ENCODE data around the gene PRKRIP1.
"Not testable (repeated sequence)": the region's sequence is repeated elsewhere in the genome, so short reads cannot be mapped to it uniquely, and the experiment has no call there.

The PRKRIP1 gene, protein sequence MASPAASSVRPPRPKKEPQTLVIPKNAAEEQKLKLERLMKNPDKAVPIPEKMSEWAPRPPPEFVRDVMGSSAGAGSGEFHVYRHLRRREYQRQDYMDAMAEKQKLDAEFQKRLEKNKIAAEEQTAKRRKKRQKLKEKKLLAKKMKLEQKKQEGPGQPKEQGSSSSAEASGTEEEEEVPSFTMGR

DNA sequence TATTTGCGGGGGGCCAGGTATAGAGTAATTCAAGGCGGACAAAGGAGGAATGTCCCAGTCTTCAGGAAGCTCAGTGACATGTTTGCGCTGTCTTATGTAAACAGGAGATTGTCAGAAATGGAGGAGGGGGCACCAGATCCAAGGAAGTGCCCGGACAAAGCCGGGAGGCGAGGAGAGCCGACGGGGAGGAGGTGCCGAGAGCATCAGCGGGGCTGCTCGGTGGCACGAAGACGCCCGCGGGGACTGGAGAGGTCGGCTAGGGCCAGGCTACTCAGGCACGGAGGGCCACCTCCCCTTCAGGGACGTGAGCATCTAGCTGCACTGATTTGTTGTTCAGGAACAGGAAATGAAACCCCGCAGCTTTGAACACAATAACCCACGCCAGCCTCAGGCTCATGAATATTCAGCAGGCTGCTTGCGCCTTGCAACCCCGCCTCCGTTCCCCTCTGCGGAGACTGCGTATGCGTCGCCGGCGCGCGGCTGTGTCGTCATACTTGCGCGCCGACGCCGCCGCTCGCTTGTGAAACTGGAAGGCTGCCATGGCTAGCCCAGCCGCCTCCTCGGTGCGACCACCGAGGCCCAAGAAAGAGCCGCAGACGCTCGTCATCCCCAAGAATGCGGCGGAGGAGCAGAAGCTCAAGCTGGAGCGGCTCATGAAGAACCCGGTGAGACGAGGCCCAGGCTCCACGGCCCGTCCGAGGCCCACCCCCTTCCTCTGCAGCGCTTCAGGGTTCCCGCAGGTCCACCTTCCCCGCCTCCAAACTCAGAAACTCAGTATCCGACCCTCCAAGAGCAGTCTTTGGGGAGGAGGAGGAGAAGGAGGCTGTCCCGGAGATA is at the start of gene PRKRIP1:
Gene PRKRIP1 (plus strand): TSS at position 491 of the 837 bp plus-strand sequence. CDS start 49 bp downstream, at position 540.
- DNase-seq (ENCODE audit: low spot score) = peak; percentile 99

DNA sequence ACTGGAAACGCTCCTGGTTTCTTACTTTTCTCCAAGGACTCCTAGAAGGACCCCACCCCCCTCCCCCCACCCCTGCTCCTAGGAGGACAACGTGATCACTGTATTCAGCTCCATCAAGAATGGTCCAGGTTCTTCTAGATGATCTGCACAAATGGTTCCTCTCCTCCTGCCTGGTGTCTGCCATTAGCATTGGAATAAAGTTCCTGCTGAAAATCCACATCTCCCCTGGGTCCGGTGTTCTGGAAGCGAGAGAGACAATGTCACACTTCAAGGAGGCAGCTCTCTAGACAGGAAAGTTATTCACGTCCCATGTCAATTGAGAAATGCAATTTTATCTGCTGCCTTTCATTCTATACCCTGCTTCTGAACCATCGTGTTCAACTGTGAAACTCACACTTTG is 49.2 kb upstream of the PRKRIP1 start:
- not testable (repeated sequence) for DNase-seq (ENCODE audit: low spot score)

DNA sequence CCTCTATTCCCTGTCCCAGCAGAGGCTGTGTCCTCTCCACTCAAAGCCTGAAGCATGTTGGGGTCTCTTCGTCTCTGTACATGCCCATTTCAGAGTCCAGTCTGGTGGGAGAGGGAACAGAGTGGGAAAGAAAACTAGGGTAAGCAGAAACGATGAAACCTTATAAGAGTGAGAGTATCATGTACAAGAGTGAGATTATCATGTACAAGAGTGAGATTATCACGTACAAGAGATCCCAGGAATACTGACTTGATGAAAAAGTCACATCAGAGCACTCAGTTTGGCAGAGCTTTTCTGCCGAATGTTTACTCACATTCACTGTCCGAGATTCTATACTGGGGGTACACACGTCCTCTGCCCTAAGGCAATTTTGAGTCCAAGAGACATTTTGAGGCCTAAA is 39.8 kb upstream of the PRKRIP1 start, which contains the start of gene SPDYE6:
Gene SPDYE6 (minus strand): TSS at position 101 of the 400 bp plus-strand sequence. CDS start 421 bp downstream, outside the sequence.
- not testable (repeated sequence) for DNase-seq (ENCODE audit: low spot score)

DNA sequence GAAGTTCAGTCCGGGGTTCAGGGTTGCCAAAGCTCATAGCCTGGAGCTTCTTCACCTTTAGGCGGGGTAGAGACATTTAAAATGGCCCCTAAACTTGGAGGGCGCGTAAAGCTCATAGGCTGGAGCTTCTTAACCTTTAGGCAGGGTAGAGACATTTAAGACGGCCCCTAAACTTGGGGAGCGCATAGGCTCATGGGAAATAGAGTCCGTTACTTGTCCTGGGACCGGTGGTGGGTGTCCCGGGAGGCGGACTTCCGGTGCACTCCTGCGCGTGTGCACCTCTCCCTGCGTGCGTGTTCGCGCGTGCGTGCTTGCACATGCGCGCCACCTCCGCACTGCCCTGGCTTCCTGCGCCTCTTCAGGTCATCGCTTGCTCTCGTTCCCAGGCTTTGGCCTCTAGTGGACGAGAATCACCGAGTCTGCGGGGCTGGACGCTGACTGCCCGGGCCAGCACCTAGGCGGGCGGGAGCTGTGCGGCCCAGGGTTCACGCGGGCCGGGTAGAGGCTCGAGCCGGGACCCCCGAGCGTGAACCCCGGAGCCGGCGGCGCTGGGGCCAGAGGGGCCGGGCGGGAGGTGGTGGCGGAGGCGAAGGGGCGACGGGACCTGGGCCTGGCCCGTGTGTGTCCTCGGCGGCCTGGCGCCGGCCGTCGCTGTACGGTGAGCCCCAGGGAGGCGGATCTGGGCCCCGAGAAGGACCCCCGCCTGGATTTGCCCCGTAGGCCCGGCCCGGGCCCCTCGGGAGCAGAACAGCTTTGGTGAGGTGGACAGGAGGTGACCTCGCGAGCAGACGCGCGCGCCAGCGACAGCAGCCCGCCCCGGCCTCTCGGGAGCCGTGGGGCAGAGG is 32.4 kb upstream of the PRKRIP1 start:
- DNase-seq (ENCODE audit: low spot score) = peak; percentile 100

DNA sequence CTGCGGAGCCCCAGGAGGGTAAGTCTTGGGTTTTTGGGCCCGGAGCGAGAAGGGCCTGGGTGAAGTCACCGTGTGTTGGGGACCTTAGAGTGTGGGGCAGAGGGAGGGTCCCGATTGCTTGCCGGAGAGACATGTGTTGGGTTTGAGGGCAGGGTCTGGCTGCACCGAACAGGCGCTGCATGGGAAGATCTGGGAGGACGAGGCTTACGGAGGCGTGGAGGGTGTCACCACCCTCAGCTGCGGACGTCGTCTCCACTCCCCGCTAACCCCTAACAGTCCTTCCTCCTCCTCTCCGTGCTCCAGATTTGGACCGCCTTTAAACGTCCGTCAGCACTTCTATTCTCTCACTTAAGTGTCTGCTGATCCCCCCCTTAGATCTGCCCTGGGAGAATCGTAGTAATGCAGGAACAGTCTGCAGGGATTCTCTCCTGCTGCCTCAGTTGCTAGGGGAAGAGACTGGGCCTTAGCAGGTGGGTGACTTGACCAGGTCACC is 31.7 kb upstream of the PRKRIP1 start:
- DNase-seq (ENCODE audit: low spot score) = not testable (repeated sequence)

DNA sequence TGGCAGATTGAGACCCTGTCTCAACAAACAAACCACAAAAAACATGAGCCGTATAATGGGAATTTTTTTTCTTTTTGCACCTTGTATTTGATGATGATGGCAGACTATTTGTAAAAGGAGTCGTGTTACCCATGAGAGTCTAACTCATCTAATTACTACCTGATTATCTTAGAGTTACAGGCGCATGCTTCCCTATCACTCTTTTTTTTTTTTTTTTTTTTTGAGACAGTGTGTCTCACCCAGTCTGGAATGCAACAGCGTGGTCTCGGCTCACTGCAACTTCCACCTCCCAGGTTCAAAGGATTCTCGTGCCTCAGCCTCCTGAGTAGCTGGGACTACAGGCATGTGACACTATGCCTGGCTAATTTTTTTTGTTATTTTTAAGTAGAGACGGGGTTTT is 30.8 kb upstream of the PRKRIP1 start:
- DNase-seq (ENCODE audit: low spot score) = not testable (repeated sequence)

DNA sequence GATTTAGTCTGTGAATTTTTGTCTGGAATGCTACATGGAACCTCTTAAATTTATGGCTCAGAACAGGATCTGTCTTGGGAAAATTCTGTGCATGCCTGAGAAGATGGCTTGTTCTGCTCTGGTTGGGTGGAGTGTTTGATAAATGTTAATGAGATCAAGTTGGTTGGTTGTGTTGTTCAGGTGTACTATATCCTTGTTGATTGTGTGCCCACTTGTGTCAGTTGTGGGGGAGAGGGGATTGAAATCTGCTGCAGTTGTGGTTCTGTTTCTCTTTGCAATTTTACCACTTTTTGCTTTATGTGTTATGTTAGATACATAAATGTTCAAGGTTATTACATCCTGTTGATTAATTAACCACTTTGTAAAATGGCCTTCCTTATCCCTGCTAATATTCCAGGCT is 26.1 kb upstream of the PRKRIP1 start:
- not testable (repeated sequence) for DNase-seq (ENCODE audit: low spot score)

DNA sequence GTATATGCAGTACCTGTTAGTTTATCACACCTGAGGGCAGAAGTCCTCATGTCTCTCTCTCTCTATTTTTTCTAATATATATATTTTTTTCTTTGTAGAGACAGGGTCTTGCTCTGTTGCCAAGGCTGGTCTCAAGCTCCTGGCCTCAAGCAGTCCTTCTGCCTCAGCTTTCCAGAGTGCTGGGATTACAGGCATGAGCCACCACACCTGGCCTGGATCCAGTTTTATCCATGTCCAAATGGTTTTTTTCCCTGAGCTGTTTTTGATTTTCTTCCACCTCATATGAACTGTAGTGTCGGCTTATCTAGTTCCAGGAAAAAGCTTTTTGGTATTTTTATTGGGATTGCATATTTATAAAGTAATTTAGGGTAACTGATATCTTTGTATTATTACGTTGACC is 23.4 kb upstream of the PRKRIP1 start:
- not testable (repeated sequence) for DNase-seq (ENCODE audit: low spot score)

DNA sequence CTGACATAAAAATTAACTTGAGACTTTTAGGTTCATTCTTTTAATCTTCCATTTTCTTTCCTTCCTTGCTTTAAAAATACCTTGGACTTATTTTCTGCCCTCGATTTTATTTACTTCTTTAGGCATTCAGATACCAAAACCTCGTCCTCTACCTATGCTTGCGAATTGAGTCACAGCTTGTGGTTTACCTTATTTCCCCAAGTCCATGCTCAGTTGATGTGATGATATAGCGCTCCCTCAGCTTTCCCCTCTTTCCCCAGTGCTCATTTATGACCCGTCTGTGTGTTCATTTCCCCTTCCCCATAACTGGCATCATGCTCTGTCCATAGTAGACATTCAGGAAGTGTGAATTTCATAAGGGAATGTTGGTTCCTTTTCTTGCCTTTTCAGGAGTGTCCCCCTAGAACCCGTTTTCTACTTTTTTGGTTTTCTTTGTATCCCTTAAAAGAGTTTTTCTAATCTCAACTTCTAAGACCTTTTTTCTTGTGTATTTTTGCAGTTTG is 19.1 kb upstream of the PRKRIP1 start:
- no peak for DNase-seq (ENCODE audit: low spot score)

DNA sequence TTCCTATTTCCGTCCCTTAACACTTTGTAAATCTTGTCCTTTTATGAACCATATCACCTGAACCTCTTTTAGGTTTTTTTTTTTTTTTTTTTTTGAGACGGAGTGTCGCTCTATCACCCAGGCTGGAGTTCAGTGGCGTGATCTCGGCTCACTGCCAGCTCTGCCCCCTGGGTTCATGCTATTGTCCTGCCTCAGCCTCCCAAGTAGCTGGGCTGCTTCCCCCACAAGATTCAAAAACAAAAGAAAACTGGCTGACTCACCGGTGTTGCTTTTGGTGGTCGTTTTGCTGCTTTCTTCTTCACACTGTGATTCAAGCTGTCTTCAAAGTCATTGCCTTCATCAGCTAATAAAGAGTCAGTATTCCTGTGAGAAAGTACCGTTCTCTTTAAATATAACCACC is 15.3 kb upstream of the PRKRIP1 start:
- DNase-seq (ENCODE audit: low spot score) = not testable (repeated sequence)

DNA sequence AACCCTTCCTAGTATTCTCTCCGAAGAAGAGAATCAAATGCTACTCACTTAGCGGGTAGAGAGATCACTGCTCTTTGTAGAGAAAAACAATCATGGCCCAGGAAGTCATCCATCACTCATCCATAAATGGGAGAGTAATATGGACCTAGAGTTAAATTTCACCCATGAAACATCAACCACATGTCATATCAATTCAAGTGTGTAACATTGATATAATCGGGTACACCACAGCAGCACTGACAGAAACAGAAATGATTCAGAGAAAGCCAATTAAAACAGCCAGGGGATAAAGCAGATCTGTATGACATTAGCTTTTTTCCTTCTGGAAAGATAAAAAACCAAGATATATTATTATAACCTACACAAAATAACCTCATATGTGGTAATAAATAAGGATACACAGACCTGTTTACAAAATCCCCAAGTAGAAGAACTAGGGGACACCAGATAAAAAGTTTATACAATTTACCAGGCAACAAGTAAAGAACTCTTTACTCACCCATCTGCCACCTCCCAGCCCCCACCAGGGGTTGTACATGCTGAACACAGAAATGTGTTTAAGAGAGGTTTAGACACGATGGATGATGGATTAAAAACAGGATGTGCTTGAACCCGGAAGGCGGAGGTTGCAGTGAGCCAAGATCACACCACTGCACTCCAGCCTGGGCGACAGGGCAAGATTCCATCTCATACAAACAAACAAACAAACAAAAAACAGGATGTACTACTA is 14.3 kb upstream of the PRKRIP1 start:
- not testable (repeated sequence) for DNase-seq (ENCODE audit: low spot score)

DNA sequence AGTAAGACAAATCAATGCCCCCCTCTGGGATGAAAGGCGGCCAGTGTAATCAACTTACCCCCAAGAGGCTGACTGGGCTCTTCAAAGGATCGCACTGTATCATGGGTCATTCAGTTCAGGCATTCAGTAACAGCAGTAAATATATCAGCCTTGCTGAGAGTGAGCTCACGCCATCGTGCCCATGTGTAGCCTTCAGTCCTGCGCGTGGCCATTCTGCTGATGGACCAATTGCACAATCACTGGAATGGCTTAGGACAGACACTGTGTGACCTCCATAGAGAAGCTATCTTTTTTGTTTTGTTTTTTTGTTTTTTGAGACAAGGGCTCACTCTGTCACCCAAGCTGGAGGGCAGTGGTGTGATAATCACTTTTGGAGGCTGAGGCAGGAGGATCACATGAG is 9.1 kb upstream of the PRKRIP1 start:
- DNase-seq (ENCODE audit: low spot score) = no peak

DNA sequence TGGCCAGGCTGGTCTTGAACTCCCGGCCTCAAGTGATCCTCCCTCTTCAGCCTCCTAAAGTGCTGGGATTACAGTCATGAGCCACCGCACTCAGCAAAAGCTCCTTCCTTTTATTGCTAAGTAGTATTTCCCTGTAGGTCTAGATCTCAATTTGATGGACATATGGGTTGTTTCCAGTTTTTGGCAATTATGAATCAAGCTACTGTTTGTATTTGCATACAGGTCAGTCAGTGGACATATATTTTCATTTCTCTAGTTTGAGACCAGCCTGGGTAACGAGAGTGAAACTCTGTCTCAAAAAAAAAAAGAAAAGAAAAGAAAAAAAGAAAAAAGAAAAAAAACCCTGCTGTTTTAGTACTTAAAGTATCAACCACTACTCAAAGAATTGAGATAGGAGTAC is 6.4 kb upstream of the PRKRIP1 start:
- no peak for DNase-seq (ENCODE audit: low spot score)

DNA sequence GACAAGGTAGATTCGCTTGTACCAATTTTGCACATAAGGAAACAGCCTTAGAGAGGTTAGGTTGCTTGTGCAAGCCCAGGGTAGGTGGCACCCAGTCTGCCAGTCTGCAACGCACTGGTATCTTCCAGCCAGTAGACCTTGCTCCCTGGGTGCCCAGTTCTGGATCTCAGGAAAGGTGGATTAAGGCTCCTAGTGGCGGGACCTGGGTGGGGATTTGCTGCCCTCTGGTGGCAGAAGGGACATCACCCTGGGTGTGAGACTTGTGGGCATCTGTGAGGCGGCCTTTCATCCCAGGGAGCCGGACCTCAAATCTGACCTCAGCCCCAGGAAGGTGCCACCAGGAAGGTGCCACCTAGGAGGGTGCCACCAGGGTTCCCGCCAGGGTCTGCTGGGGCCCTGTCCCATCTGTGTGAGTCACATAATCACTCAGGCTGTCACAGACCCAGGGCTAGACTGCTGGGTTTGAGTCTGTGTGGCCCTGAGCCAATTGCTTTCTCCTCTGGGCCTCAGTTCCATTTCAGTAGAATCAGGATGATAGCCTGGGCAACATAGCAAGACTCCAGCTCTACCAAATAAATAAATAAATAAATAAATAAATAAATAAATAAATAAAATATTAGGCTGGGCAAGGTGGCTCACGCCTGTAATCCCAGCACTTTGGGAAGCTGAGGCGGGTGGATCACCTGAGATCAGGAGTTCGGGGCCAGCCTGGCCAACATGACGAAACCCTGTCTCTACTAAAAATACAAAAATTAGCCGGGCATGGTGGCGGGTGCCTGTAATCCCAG is 5.3 kb upstream of the PRKRIP1 start:
- peak; percentile 86 for DNase-seq (ENCODE audit: low spot score)

DNA sequence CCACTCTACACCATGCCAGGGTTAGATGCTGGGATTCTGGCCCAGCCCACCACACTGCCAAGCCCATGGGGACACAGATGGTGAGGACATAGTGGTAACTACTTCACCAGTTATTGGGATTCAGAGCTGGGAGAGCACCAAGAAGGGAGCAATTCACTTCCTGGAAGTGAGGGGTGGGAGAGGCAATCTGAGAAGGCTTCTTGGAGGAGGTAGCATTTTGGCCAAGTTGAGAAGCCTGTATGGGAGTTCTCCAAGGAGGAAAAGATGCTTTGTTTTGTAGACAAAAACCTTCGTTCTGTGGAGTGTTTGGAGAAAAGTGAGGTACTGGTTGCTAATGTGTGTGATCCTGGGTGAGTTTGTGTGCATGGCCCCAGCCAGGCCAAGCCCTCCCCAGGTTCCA is 3.8 kb upstream of the PRKRIP1 start:
- no peak for DNase-seq (ENCODE audit: low spot score)

DNA sequence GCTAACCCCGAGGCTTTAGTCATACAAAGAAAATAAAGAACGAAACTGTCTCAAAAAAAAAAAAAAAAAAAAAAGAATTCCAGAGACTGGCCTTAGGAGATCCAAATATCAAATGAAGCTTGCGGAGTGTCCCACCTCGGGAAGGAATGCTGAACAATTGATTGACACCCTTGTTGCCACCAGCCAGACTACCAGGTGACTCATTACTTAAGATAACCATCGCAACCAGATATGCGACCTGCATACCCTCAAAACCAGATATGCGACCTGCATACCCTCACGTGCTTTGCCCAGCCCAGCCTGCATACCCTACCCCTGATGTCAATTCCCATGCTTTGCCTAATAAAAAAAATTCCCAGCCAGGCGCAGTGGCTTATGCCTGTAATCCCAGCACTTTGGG is 2.7 kb upstream of the PRKRIP1 start:
- peak; percentile 88 for DNase-seq (ENCODE audit: low spot score)

DNA sequence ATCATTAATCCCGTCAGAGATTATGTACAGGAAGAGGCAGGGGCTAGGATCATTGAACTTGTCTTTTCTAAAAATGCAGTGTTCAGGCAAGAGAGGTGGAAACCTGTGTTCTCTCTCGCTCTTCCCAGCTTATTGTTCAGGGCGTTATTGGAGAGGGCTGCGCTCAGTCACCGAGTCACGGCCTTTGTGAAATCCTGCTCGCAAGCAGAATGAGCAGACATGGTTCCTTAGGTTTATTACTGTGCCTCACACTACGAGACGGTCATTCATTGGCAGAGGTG is 631 bp upstream of the PRKRIP1 start:
- peak; percentile 50 for DNase-seq (ENCODE audit: low spot score)

DNA sequence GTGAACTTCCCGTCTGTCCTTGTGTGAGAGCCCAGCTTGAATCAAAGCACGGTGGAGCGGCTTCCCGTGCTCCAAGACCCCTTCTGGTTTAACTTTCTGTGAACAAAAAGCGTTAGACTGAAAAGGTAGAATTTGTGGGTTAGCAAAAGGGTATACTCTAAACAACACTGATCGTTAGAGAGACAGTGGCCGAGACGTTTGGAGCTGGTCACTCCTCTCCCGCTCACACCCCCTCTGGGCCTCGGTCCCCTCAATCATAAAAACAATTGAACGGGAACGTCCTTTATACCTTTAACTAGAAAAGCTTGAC is 502 bp downstream of the PRKRIP1 start:
- no peak for DNase-seq (ENCODE audit: low spot score)

DNA sequence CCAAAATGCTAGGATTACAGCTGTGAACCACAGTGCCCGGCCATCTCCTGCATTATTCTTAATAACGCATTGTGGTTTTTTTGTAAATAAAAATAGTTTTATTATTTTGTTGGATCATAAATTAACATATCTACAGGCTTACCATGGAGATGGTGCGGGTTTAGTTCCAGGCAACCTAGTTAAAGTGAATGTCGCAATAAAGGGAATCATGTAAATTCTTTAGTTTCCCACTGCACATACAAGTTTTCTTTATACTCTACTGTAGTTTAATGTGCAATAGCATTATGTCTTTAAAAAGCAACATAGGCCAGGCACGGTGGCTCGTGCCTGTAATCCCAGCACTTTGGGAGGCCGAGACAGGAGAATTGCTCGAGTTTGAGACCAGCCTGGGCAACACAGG is 2.4 kb downstream of the PRKRIP1 start:
- DNase-seq (ENCODE audit: low spot score) = no peak

DNA sequence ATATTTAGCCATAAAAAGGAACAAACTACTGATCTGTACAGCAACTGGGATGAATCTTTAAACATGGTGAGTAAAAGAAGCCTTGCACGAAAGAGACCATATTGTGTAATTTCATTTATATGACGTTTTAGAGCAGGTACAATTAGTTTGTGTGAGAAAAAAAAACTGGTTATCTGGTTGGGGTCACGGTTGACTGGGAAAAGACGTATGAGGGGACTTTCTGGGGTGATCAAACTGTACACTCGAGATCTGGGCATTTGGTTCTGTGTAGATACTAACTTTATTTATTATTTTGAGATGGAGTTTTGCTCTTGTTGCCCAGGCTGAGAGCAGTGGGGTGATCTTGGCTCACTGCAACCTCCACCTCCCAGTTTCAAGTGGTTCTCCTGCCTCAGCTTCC is 4.2 kb downstream of the PRKRIP1 start:
- DNase-seq (ENCODE audit: low spot score) = no peak

DNA sequence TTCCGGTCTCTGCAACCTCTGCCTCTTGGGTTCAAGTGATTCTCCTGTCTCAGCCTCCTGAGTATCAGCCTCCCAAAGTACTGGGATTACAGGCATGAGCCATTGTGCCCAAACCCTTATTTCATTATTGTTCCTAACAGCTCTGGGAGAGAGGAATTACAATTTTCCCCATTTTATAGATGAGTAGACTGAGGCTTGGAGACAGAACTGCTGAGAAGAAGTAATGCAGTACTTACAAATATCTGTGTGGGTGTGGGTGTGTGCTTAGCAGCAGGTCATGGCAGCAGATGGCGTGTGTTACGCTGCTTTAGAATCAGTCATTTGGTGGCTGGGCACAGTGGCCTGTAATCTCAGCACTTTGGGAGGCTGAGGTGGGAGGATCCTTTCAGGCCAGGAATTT is 7.4 kb downstream of the PRKRIP1 start:
- DNase-seq (ENCODE audit: low spot score) = no peak

Measured in SW480 (cell line).